Loucy (cell line): ENCODE data around the gene OPHN1.
A peak's percentile ranks its signal among the peaks of the same experiment; 100 is the strongest.

Experiments used
- H2AFZ ChIP-seq: fragments of 200-600 bp; sonication (generic); 2 replicates; pipeline ENCODE4 v1.6.0; 2016; ENCODE audit warnings: antibody characterized with exemption, mild to moderate bottlenecking, low read length, moderate library complexity
- H3F3A ChIP-seq: fragments of 200-600 bp; 2 replicates; pipeline ENCODE4 v1.6.0; 2016; ENCODE audit warnings: antibody characterized with exemption, low read depth, mild to moderate bottlenecking
- H3K27me3 ChIP-seq: fragments of 200-600 bp; sonication (generic); 2 replicates; pipeline ENCODE4 v1.6.1; 2014; ENCODE audit warnings: low read length, mild to moderate bottlenecking; ENCODE audit not compliant: insufficient read depth, poor library complexity, severe bottlenecking
- H3K36me3 ChIP-seq: fragments of 200-600 bp; sonication (generic); 2 replicates; pipeline ENCODE4 v1.6.1; 2016; ENCODE audit warnings: low read length; ENCODE audit not compliant: insufficient read depth
- H3K4me1 ChIP-seq: fragments of 200-600 bp; sonication (generic); 2 replicates; pipeline ENCODE4 v1.5.1; 2014; ENCODE audit warnings: low read length, mild to moderate bottlenecking; ENCODE audit not compliant: insufficient read depth, poor library complexity, severe bottlenecking
- H3K4me2 ChIP-seq: fragments of 200-600 bp; sonication (generic); 2 replicates; pipeline ENCODE4 v1.6.0; 2014; ENCODE audit warnings: antibody characterized with exemption, low read length, low read depth, mild to moderate bottlenecking; ENCODE audit not compliant: poor library complexity, severe bottlenecking
- H3K4me3 ChIP-seq: fragments of 200-600 bp; sonication (generic); 2 replicates; pipeline ENCODE4 v1.5.1; 2014; ENCODE audit warnings: low read length, mild to moderate bottlenecking, mixed read lengths; ENCODE audit not compliant: poor library complexity, severe bottlenecking
- H3K79me2 ChIP-seq: fragments of 200-600 bp; sonication (generic); 2 replicates; pipeline ENCODE4 v1.6.1; 2014; ENCODE audit warnings: low read length; ENCODE audit not compliant: insufficient read depth
- H3K9ac ChIP-seq: fragments of 200-600 bp; sonication (generic); 2 replicates; pipeline ENCODE4 v1.6.0; 2014; ENCODE audit warnings: mild to moderate bottlenecking, low read depth, low read length, moderate library complexity; ENCODE audit not compliant: poor library complexity, severe bottlenecking
- H3K9me2 ChIP-seq: fragments of 200-600 bp; sonication (generic); replicated peaks from 2 replicates; pipeline ENCODE4 v1.6.1; 2016; ENCODE audit warnings: low read depth, low read length, mixed read lengths
- H3K9me3 ChIP-seq: fragments of 200-600 bp; sonication (generic); 2 replicates; pipeline ENCODE4 v1.6.1; 2014; ENCODE audit warnings: mild to moderate bottlenecking, antibody characterized with exemption, low read length, low read depth; ENCODE audit not compliant: insufficient read depth
- H4K20me1 ChIP-seq: fragments of 200-600 bp; sonication (generic); 2 replicates; pipeline ENCODE4 v1.6.0; 2014; ENCODE audit warnings: antibody characterized with exemption, low read length, mild to moderate bottlenecking; ENCODE audit not compliant: insufficient read depth, poor library complexity, severe bottlenecking
- CTCF ChIP-seq: fragments of 200-600 bp; sonication (generic); conservative IDR thresholded peaks from 2 replicates; pipeline ENCODE4 v1.5.1; 2014; ENCODE audit warnings: mild to moderate bottlenecking, antibody characterized with exemption, low read length
- EZH2phosphoT487 ChIP-seq: fragments of 200-600 bp; IDR thresholded peaks from 2 replicates; pipeline ENCODE4 v1.6.1; 2018; ENCODE audit warnings: antibody characterized with exemption, mild to moderate bottlenecking, moderate library complexity, borderline replicate concordance

The OPHN1 gene

DNA sequence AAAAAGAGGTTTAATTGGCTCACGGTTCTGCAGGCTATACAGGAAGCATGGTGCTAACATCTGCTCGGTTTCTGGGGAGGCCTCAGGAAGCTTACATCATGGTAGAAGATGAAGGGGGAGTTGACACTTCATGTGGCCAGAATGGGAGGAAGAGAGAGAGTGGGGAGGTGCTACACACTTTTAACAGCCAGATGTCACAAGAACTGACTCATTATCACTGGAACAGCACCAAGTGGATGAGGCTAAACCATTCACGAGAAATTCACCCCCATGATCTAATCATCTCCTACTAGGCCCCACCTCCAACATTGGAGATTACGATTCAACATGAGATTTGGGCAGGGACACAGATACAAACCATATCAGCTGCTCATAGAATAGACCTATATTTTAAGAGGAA, 255.8 kb downstream of the OPHN1 start:
- H4K20me1 ChIP-seq: no peaks in the 10 kb centered on the region
- no peak overlapping the region for H3K4me2 ChIP-seq
- no peaks in the 10 kb centered on the region for H3K4me1 ChIP-seq
- no peaks in the 10 kb centered on the region for H3K36me3 ChIP-seq
- H3K9me2 ChIP-seq: no peaks in the 10 kb centered on the region
- H3K27me3 ChIP-seq: no peaks in the 10 kb centered on the region
- H3K9me3 ChIP-seq: no peaks in the 10 kb centered on the region
- no peaks in the 10 kb centered on the region for H3K79me2 ChIP-seq
- TF ChIP-seq CTCF (no peak), EZH2phosphoT487 (no peak)
- H3K4me3 ChIP-seq: no peak overlapping the region
- H3K9ac ChIP-seq: no peak overlapping the region
- no peak overlapping the region for H2AFZ ChIP-seq
- H3F3A ChIP-seq: no peaks in the 10 kb centered on the region

DNA sequence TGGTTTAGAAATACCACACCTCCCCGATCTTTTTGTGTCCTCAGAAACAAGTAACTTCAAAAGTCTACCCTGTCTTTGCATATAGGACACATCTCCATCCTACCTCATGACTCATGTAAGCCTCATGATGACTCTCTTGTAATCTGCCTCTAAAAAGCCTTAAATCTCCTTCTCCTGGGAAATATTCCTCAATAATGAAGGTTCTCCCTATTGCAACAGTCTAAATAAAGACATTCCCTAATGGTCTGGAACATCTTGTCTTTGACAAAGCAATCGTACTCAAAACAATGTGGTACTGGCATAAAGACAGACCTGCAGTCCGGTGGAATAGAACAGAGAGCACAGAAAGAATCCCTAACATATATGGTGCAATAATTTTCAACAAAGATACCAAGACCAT, 257.7 kb downstream of the OPHN1 start:
- H3K4me3 ChIP-seq: no peak overlapping the region
- no peak overlapping the region for H3K9ac ChIP-seq
- H3K79me2 ChIP-seq: no peaks in the 10 kb centered on the region
- no peaks in the 10 kb centered on the region for H3K4me1 ChIP-seq
- no peaks in the 10 kb centered on the region for H3K36me3 ChIP-seq
- no peaks in the 10 kb centered on the region for H3K27me3 ChIP-seq
- no peak overlapping the region for H3K4me2 ChIP-seq
- no peaks in the 10 kb centered on the region for H3K9me3 ChIP-seq
- TF ChIP-seq CTCF (no peak), EZH2phosphoT487 (no peak)
- no peaks in the 10 kb centered on the region for H3K9me2 ChIP-seq
- H2AFZ ChIP-seq: no peak overlapping the region
- H3F3A ChIP-seq: no peaks in the 10 kb centered on the region
- no peaks in the 10 kb centered on the region for H4K20me1 ChIP-seq

DNA sequence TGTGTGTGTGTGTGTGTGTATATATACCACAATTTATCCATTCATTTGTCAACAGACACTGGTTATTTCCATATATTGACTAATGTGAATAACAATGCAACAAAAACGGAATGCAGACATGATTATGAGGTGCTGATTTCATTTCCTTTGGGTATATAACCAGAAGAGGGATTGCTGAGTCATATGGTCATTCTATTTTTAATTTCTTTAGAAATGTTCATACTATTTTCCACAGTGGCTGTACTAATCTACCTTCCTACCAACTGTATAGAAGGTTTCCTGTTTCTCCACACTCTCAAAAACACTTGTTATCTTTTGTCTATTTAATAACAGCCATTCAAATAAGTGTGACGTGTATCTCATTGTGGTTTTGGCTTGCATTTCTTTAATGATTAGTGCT, 269.9 kb downstream of the OPHN1 start:
- peak overlapping the region; percentile 58 for H3K4me2 ChIP-seq
- TF ChIP-seq CTCF (no peak), EZH2phosphoT487 (no peak)
- H3K36me3 ChIP-seq: no peaks in the 10 kb centered on the region
- H3F3A ChIP-seq: no peaks in the 10 kb centered on the region
- no peaks in the 10 kb centered on the region for H3K27me3 ChIP-seq
- no peaks in the 10 kb centered on the region for H3K79me2 ChIP-seq
- no peaks in the 10 kb centered on the region for H4K20me1 ChIP-seq
- H3K9me3 ChIP-seq: no peaks in the 10 kb centered on the region
- H2AFZ ChIP-seq: no peak overlapping the region
- no peak overlapping the region for H3K9ac ChIP-seq
- H3K9me2 ChIP-seq: no peaks in the 10 kb centered on the region
- peaks cover 21% of the 10 kb centered on the region for H3K4me1 ChIP-seq
- H3K4me3 ChIP-seq: peak overlapping the region; percentile 26
